ENCODE measurements around the gene SLC27A4.

Gene SLC27A4

GRCh38 chr9:128339761-128340690 lies at the start of gene SLC27A4:
TSS of gene SLC27A4 (plus strand) at chr9:128340527. CDS start at chr9:128343133, 2,606 bp downstream.
- DNase-seq (ENCODE audit: low read depth in 2 of 2) = peak; percentile 55 to 66

- DNase-seq (ENCODE audit: low read depth in 2 of 2) = no peak
Observed at GRCh38 chr9:128292009-128292408, 48.3 kb upstream of the SLC27A4 start.

- DNase-seq (ENCODE audit: low read depth in 2 of 2) = no peak
Observed at GRCh38 chr9:128293091-128293490, 47.2 kb upstream of the SLC27A4 start.

- no peak for DNase-seq (ENCODE audit: low read depth in 2 of 2)
Observed at GRCh38 chr9:128294142-128294541, 46.2 kb upstream of the SLC27A4 start.

GRCh38 chr9:128296340-128297220 lies 43.7 kb upstream of the SLC27A4 start:
- no peak for DNase-seq (ENCODE audit: low read depth in 2 of 2)

GRCh38 chr9:128297221-128297773 lies 43.0 kb upstream of the SLC27A4 start:
- DNase-seq (ENCODE audit: low read depth in 2 of 2) = no peak

- DNase-seq (ENCODE audit: low read depth in 2 of 2) = no peak
Observed at GRCh38 chr9:128298535-128299482, 41.5 kb upstream of the SLC27A4 start.

- DNase-seq (ENCODE audit: low read depth in 2 of 2) = no peak
Observed at GRCh38 chr9:128304136-128304970, 36.0 kb upstream of the SLC27A4 start.

GRCh38 chr9:128304971-128305288 lies 35.4 kb upstream of the SLC27A4 start:
- DNase-seq (ENCODE audit: low read depth in 2 of 2) = no peak

- no peak for DNase-seq (ENCODE audit: low read depth in 2 of 2)
Observed at GRCh38 chr9:128309551-128309950, 30.8 kb upstream of the SLC27A4 start.

- DNase-seq (ENCODE audit: low read depth in 2 of 2) = no peak
Observed at GRCh38 chr9:128310461-128310860, 29.9 kb upstream of the SLC27A4 start.

GRCh38 chr9:128314697-128315096 lies 25.6 kb upstream of the SLC27A4 start:
- DNase-seq (ENCODE audit: low read depth in 2 of 2) = no peak

- DNase-seq (ENCODE audit: low read depth in 2 of 2) = no peak
Observed at GRCh38 chr9:128316421-128316820, 23.9 kb upstream of the SLC27A4 start.

- DNase-seq (ENCODE audit: low read depth in 2 of 2) = no peak
Observed at GRCh38 chr9:128317629-128318028, 22.7 kb upstream of the SLC27A4 start.

GRCh38 chr9:128321343-128321742 lies 19.0 kb upstream of the SLC27A4 start:
- no peak for DNase-seq (ENCODE audit: low read depth in 2 of 2)

GRCh38 chr9:128321879-128322403 lies 18.4 kb upstream of the SLC27A4 start:
- DNase-seq (ENCODE audit: low read depth in 2 of 2) = no peak

- peak; percentile 84 to 85 for DNase-seq (ENCODE audit: low read depth in 2 of 2)
Observed at GRCh38 chr9:128322404-128323211, 17.7 kb upstream of the SLC27A4 start, which contains the start of the genes COQ4 and TRUB2. TSS of gene COQ4 (plus strand) at chr9:128322839. CDS start at chr9:128322859, 20 bp downstream. TSS of gene TRUB2 (minus strand) at chr9:128322447. CDS start at chr9:128322408, 39 bp downstream.

- DNase-seq (ENCODE audit: low read depth in 2 of 2) = no peak
Observed at GRCh38 chr9:128323212-128323730, 17.1 kb upstream of the SLC27A4 start.

GRCh38 chr9:128323791-128324190 lies 16.5 kb upstream of the SLC27A4 start:
- DNase-seq (ENCODE audit: low read depth in 2 of 2) = no peak

All from stimulated activated CD8-positive, alpha-beta memory T cell treated with anti-CD3 and anti-CD28 coated beads, Interleukin-2, amount 100 ng/mL, for 1 hour (primary cell).